WTC11 (cell line): ENCODE measurements around the gene RBM10.
"Not testable (repeated sequence)": the region's sequence is repeated elsewhere in the genome, so short reads cannot be mapped to it uniquely, and the experiment has no call there.

Experiments used
- ATF2 ChIP-seq: sonication (generic); formaldehyde crosslinking; IDR thresholded peaks from 2 replicates; pipeline ENCODE4 v1.8.1; 2022; ENCODE audit warnings: low read depth, missing genetic modification reagents, borderline replicate concordance
- CTCF ChIP-seq: fragments of 200-600 bp; IDR thresholded peaks from 2 replicates; pipeline ENCODE4 v1.8.0; 2022; ENCODE audit warnings: antibody characterized with exemption
- E2F4 ChIP-seq: sonication (generic); formaldehyde crosslinking; IDR thresholded peaks from 2 replicates; pipeline ENCODE4 v1.8.1; 2022; ENCODE audit warnings: low read depth, mild to moderate bottlenecking, moderate library complexity, missing genetic modification reagents, borderline replicate concordance
- JUN ChIP-seq: sonication (generic); formaldehyde crosslinking; IDR thresholded peaks from 2 replicates; pipeline ENCODE4 v1.8.0; 2023; ENCODE audit warnings: mild to moderate bottlenecking, missing genetic modification reagents
- USF2 ChIP-seq: sonication (generic); formaldehyde crosslinking; IDR thresholded peaks from 2 replicates; pipeline ENCODE4 v1.8.1; 2023; ENCODE audit warnings: mild to moderate bottlenecking, missing genetic modification reagents, moderate library complexity
- ZBTB21 ChIP-seq: sonication (generic); formaldehyde crosslinking; IDR thresholded peaks from 2 replicates; pipeline ENCODE4 v1.8.1; 2023; ENCODE audit warnings: mild to moderate bottlenecking, missing genetic modification reagents, borderline replicate concordance
- ZNF138 ChIP-seq: sonication (generic); formaldehyde crosslinking; conservative IDR thresholded peaks from 2 replicates; pipeline ENCODE4 v1.8.1; 2022; ENCODE audit warnings: mild to moderate bottlenecking, moderate library complexity, missing genetic modification reagents

- TF ChIP-seq USF2 (CRISPR knock-in tag); E2F4 (CRISPR knock-in tag); JUN (CRISPR knock-in tag); CTCF; ZBTB21; ZNF138; ATF2 (CRISPR knock-in tag): not testable (repeated sequence)
Observed at GRCh38 chrX:47135650-47136049, 9.4 kb upstream of the RBM10 start.
